Sigmoid colon (tissue), 7 donors: ENCODE data around the gene RSPH1. TPM values are rescaled to one million over a fixed set of nuclear protein-coding genes. Genes with fewer than 3 reads are reported as not detected.

Experiments used
- DNase-seq: peaks from one replicate; pipeline ENCODE4 v3.0.0-alpha.2; 2019
- H3K27ac ChIP-seq, 4 donors: fragments of 200-600 bp; sonication (generic); one replicate each; pipeline ENCODE4 v1.5.1; 2016 to 2019; ENCODE audit warnings: mild to moderate bottlenecking in 1 of 4
- H3K27me3 ChIP-seq, 3 donors: fragments of 200-600 bp; sonication (generic); one replicate each; pipeline ENCODE4 v1.5.1; 2019; ENCODE audit warnings: mild to moderate bottlenecking in 1 of 3
- H3K36me3 ChIP-seq, 4 donors: fragments of 200-600 bp; sonication (generic); one replicate each; pipeline ENCODE4 v1.5.1; 2016 to 2019
- H3K4me1 ChIP-seq, 4 donors: fragments of 200-600 bp; sonication (generic); one replicate each; pipeline ENCODE4 v1.5.1; 2017 to 2019
- H3K4me3 ChIP-seq, 4 donors: fragments of 200-600 bp; sonication (generic); one replicate each; pipeline ENCODE4 v1.5.1; 2017 to 2019; ENCODE audit warnings: mild to moderate bottlenecking in 2 of 4, moderate library complexity in 1 of 4
- H3K9me3 ChIP-seq, 4 donors: fragments of 200-600 bp in 3 of 4; sonication (generic) in 3 of 4; one replicate each; pipeline versions ENCODE4 v1.5.1 to v1.6.1; 2013 to 2019
- EP300 ChIP-seq, 4 donors: sonication (generic); formaldehyde crosslinking; IDR thresholded peaks; one replicate each; pipeline ENCODE4 v1.6.1; 2017; ENCODE audit warnings: antibody characterized with exemption in 4 of 4
- POLR2A ChIP-seq, 2 donors: fragments of 450-650 bp; IDR thresholded peaks; one replicate each; pipeline ENCODE4 v1.6.1; 2016; ENCODE audit warnings: antibody characterized with exemption in 2 of 2, mild to moderate bottlenecking in 2 of 2, moderate library complexity in 2 of 2
- POLR2AphosphoS5 ChIP-seq, 4 donors: sonication (generic); formaldehyde crosslinking; IDR thresholded peaks; one replicate each; pipeline ENCODE4 v1.6.1; 2017; ENCODE audit warnings: antibody characterized with exemption in 4 of 4
- WGBS, 2 donors: extraction: QIAGEN DNeasy Blood & Tissue Kit; methylation state at CpG; one replicate each; pipeline ENCODE4 v1.1.7; 2013; 5-methylcytosine and 5-hydroxymethylcytosine counted together
- intact Hi-C: fragments of 100-400 bp; cut with DNase I; formaldehyde crosslinking; loops from one replicate; pipeline ENCODE4 v1.15.1; 2023
- polyA plus RNA-seq, 3 donors: library from polyadenylated mRNA; stranded (reverse); fragments of 200-250 nt; gene quantifications; one replicate each; pipeline ENCODE4 v1.2.3, GENCODE V29; 2013
- total RNA-seq, 4 donors: library from RNA; depleted of rRNA; stranded (reverse); fragments of >200 nt; gene quantifications; one replicate each; pipeline ENCODE4 v1.1.0, GENCODE V29; 2016
- TF ChIP-seq, protein P1 (sequence below), 4 experiments: fragments of 450-650 bp in 3 of 4; fragments of 200-600 bp in 1 of 4; IDR thresholded peaks; one replicate each; pipeline ENCODE4 v1.5.1; 2016 to 2019; ENCODE audit warnings: antibody characterized with exemption in 4 of 4, mild to moderate bottlenecking in 3 of 4, moderate library complexity in 2 of 4
- donor health status: healthy with polysubstance abuse.
- donor health status: Bipolar disorder and iron deficiency.
- donor health status: healthy.

Gene RSPH1
- total and polyA plus RNA-seq, 7 donors: 1.2 to 13.4 (median 3.0) TPM; not detected in 2

DNA sequence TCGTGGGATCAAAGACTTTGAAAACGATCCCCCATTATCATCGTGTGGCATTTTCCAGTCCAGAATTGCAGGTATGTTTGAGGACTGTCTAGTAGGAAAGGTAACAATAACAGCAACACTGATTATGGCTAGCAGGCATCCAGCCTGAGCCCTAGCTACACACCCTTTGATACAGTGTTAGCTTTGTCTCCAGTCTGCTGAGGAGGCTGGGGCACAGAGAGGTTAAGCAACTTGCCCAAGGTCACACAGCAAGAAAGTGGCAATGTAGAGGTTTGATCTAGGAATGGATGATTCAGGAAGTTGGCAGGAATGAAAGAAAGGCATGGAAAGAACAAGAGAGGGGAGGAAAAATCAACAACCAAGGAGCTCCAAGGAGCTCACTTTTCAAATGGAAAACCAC lies 61.1 kb downstream of the RSPH1 start:
- WGBS, 2 donors: 72 to 78% methylated on average over 3 of the region's 3 CpGs
- no peak for DNase-seq
- intact Hi-C loops: no loop called here
- no peak overlapping the region for H3K4me3 ChIP-seq
- no peaks in the 10 kb centered on the region for H3K4me1 ChIP-seq
- no peak overlapping the region for H3K27ac ChIP-seq
- H3K9me3 ChIP-seq: peaks cover 0 to 10% (median 3%) of the 10 kb centered on the region in 4 donors
- TF ChIP-seq, protein P1, sequence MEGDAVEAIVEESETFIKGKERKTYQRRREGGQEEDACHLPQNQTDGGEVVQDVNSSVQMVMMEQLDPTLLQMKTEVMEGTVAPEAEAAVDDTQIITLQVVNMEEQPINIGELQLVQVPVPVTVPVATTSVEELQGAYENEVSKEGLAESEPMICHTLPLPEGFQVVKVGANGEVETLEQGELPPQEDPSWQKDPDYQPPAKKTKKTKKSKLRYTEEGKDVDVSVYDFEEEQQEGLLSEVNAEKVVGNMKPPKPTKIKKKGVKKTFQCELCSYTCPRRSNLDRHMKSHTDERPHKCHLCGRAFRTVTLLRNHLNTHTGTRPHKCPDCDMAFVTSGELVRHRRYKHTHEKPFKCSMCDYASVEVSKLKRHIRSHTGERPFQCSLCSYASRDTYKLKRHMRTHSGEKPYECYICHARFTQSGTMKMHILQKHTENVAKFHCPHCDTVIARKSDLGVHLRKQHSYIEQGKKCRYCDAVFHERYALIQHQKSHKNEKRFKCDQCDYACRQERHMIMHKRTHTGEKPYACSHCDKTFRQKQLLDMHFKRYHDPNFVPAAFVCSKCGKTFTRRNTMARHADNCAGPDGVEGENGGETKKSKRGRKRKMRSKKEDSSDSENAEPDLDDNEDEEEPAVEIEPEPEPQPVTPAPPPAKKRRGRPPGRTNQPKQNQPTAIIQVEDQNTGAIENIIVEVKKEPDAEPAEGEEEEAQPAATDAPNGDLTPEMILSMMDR (IDR thresholded peaks at IDR 0.05): no peak
- TF ChIP-seq POLR2A (IDR thresholded peaks at IDR 0.05) (no peak), POLR2AphosphoS5 (IDR thresholded peaks at IDR 0.05) (no peak), EP300 (IDR thresholded peaks at IDR 0.05) (no peak)
- H3K36me3 ChIP-seq: no peaks in the 10 kb centered on the region
- H3K27me3 ChIP-seq: peaks cover 0 to 29% (median 12%) of the 10 kb centered on the region in 3 donors

DNA sequence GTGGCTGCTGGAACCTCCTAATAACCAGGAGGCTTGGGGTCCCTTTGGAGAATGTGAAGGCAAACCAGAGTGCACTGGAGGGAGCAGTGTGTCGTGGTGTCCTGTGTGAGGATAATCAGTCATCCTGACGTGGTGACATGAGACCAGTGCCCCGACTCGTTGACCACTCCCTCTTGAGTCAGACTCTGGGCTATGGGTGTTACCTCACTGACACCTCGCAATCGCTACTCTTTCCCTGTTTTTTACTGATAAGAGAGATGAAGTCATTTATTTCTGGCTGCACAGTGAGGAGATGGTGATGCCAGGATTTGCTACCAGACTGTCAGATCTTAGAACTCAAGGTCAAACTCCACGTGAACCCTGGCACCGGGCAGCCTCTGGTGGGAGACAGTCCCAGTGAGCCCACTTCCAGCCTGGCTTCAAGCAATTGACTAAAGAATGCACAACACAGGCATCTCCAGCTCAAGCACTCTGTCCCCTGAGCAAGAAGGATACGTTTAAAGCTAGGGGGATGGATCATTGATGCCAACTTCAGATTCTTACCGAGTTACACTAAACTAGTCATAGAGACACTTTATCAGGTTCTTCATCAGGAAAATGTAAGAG lies 62.0 kb downstream of the RSPH1 start:
- H3K36me3 ChIP-seq: no peaks in the 10 kb centered on the region
- DNase-seq: no peak
- peaks cover 0 to 29% (median 12%) of the 10 kb centered on the region in 3 donors for H3K27me3 ChIP-seq
- no peaks in the 10 kb centered on the region for H3K4me1 ChIP-seq
- TF ChIP-seq, protein P1 (IDR thresholded peaks at IDR 0.05): no peak
- TF ChIP-seq POLR2AphosphoS5 (IDR thresholded peaks at IDR 0.05): no peak
- TF ChIP-seq EP300 (IDR thresholded peaks at IDR 0.05): no peak
- no peak for TF ChIP-seq POLR2A (IDR thresholded peaks at IDR 0.05)
- H3K4me3 ChIP-seq: no peak overlapping the region
- H3K9me3 ChIP-seq: peaks cover 0 to 10% (median 3%) of the 10 kb centered on the region in 4 donors
- intact Hi-C loops: no loop called here
- H3K27ac ChIP-seq: no peak overlapping the region
- 31 to 66% methylated on average over 10 of the region's 10 CpGs for WGBS, 2 donors

DNA sequence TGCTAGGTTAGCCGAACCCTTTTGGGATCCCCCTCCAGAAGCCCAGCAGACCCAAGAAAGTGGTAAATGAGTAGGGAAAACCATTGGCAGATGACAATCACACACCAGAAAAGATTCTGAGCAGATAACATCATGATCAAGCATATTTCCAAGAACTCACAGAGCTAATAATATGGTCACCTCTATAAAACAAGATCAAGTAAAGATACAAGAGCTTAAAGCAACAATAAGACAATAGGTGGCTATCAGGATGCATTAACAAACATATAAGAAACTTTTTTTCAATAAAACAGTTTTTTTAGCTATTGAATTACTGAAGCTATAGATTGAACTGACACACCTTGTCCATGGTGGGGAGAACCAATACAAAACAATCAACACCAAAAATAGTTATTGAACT lies 63.3 kb downstream of the RSPH1 start:
- 42 to 92% methylated on average over 1 of the region's 1 CpG for WGBS, 2 donors
- Histone ChIP-seq H3K27ac (no peak overlapping the region), H3K36me3 (no peaks in the 10 kb centered on the region), H3K27me3 (peaks cover 0 to 21% (median 9%) of the 10 kb centered on the region in 3 donors), H3K4me3 (no peak overlapping the region), H3K4me1 (no peaks in the 10 kb centered on the region), H3K9me3 (peaks cover 0 to 10% (median 3%) of the 10 kb centered on the region in 4 donors)
- intact Hi-C loops: no loop called here
- DNase-seq: no peak
- TF ChIP-seq POLR2AphosphoS5 (IDR thresholded peaks at IDR 0.05) (no peak), EP300 (IDR thresholded peaks at IDR 0.05) (no peak), POLR2A (IDR thresholded peaks at IDR 0.05) (no peak)
- TF ChIP-seq, protein P1 (IDR thresholded peaks at IDR 0.05): no peak

DNA sequence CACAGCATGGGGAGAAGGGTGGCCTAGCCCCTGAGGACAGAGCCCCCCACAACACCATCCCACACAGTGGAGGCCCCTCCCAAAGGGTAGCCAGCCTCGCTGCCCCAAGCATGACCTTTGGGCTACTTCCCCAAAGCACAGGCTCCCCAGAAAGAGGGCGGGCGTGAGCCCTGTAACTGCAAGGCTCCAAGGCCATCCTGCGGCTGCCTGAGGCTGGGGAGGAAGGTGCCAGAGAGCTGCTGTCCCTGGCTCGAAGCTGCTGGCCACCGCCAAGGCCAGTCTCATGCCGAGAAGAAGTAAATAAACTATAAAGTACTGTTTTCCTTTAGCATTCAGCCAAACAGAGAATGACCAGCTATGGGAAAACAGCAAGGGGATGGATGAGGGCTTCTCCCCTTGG lies 64.8 kb downstream of the RSPH1 start:
- Histone ChIP-seq H3K27me3 (peaks cover 0 to 19% (median 0%) of the 10 kb centered on the region in 3 donors), H3K4me1 (no peaks in the 10 kb centered on the region), H3K27ac (no peak overlapping the region), H3K9me3 (peaks cover 0 to 10% (median 3%) of the 10 kb centered on the region in 4 donors), H3K36me3 (no peaks in the 10 kb centered on the region), H3K4me3 (no peak overlapping the region)
- DNase-seq: no peak
- intact Hi-C loops: no loop called here
- TF ChIP-seq POLR2A (IDR thresholded peaks at IDR 0.05): no peak
- no peak for TF ChIP-seq POLR2AphosphoS5 (IDR thresholded peaks at IDR 0.05)
- no peak for TF ChIP-seq EP300 (IDR thresholded peaks at IDR 0.05)
- TF ChIP-seq, protein P1 (IDR thresholded peaks at IDR 0.05): no peak
- WGBS, 2 donors: 38 to 66% methylated on average over 7 of the region's 7 CpGs

DNA sequence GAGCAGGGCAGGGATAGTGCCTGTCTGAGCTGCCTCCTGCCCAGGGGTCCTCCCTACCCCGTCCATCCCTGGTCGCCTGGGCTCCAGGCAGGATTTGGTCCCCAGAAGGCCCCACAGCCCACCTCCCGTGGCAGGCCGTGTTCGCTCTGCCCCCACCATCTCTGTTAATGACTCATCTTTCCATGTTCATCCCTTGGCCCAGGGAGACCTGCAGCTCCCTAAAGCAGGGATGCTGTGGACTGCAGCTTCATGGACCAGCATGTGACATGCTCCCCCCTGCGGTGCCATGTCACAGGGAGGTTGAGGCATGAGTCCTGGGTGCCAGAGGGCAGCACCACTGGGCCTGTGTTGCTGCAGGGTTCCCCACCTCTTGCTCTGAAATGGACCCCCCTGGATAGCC lies 65.5 kb downstream of the RSPH1 start:
- 85 to 93% methylated on average over 6 of the region's 6 CpGs for WGBS, 2 donors
- no peak for DNase-seq
- no peak for TF ChIP-seq POLR2AphosphoS5 (IDR thresholded peaks at IDR 0.05)
- TF ChIP-seq POLR2A (IDR thresholded peaks at IDR 0.05): no peak
- no peak for TF ChIP-seq EP300 (IDR thresholded peaks at IDR 0.05)
- TF ChIP-seq, protein P1 (IDR thresholded peaks at IDR 0.05): no peak
- H3K4me1 ChIP-seq: no peaks in the 10 kb centered on the region
- no peak overlapping the region for H3K27ac ChIP-seq
- H3K27me3 ChIP-seq: peaks cover 0 to 21% (median 0%) of the 10 kb centered on the region in 3 donors
- intact Hi-C loops: no loop called here
- H3K36me3 ChIP-seq: no peaks in the 10 kb centered on the region
- peaks cover 0 to 10% (median 3%) of the 10 kb centered on the region in 4 donors for H3K9me3 ChIP-seq
- no peak overlapping the region for H3K4me3 ChIP-seq
